Stimulated activated CD8-positive, alpha-beta memory T cell treated with anti-CD3 and anti-CD28 coated beads, Interleukin-2, amount 100 ng/mL, for 48 hours (primary cell): ENCODE data around the gene THRB.

Experiments
- DNase-seq, 2 donors: peaks; one replicate each; pipeline ENCODE4 v3.0.0-alpha.2; 2020; ENCODE audit warnings: low read depth in 2 of 2

Gene THRB

DNA sequence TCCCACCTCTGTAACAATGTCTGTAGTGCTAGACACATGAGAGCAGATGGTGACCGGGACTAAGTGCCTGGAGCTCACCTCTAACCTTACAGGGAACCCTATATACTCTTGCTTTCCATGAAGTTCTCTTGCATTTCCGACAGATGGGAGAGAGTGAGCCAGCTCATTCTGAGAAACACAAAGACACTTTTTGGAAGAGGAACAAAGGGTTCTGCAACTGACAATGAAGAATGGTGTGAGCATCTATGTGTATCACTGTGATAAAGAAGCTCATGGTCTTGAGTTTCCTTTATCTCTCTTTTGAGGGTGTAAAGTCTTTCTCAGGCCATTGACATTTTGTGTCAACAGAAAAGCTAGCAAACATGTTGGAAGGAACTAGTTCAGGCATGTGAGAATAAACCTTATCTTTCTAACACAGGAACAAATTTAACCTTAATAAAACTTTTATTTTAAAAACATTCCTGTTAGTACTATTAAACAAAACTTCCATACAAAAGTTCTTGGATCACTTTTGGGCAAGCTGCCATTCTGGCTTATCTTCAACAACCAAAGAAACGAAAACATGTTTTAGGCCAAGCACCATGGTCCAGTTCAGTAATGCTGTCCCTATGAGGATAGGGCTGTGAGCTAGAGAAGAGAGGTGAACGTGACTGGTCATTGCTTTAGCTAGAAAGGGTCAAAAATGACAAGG lies 142.7 kb downstream of the THRB start:
- DNase-seq, result no peak

GRCh38 chr3:24349367-24350019 lies 145.2 kb downstream of the THRB start:
- DNase-seq, result no peak

- no peak for DNase-seq
Measured at GRCh38 chr3:24348348-24348747, 146.3 kb downstream of the THRB start.

GRCh38 chr3:24344784-24345439 lies 149.7 kb downstream of the THRB start:
- no peak for DNase-seq

DNA sequence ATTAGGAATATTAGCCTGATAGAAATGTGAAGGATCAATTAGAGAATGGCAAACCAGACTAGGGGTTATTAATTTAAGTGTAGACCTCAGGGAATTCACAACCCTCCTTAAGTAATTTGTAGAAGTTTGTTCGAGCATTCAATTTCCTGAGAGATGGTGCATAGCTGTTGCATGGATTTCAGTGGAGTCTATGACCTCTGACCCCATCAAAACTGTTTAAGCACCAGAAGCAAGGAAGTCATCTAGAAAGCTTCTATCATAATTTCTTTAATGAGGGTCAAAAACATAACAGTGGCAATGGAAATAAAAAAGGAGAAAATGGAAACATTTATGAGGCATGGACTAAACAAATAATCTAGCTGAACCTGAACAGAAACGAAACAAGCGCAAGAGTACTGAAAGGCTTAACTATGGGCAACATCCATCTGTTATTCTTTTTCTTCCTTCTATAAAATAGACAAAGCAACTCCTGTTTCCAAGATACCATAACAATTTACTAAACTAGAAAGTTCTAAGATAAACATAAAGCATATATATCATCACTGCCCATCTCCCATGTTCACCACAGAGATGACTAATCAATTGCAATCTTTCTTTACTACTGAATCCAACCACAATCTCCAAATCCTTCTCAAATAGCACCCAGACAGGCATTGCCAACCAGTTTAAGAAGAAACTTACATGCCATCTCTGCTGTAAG lies 151.4 kb downstream of the THRB start:
- no peak for DNase-seq

DNA sequence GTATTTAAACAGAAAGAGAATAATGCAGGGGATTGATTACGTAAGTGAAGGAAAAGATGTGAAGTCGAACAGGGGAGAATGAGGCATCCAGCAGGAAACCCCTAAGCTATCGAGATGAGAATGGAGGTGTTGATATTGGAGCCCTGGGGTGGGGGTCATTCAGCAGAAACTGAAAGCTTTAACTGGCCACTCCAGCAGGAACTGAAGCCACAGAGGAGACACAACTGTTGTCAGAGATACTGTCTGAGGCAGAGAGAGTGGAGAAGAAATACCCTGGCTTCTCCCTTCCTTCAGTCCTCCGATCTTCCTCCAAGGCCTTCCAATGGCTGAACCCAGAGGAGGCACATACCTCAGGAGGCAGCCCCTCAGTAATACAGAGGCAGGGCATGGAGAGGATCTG lies 152.4 kb downstream of the THRB start:
- DNase-seq, result no peak

- DNase-seq, result no peak
Measured at GRCh38 chr3:24341668-24342067, 153.0 kb downstream of the THRB start.

DNA sequence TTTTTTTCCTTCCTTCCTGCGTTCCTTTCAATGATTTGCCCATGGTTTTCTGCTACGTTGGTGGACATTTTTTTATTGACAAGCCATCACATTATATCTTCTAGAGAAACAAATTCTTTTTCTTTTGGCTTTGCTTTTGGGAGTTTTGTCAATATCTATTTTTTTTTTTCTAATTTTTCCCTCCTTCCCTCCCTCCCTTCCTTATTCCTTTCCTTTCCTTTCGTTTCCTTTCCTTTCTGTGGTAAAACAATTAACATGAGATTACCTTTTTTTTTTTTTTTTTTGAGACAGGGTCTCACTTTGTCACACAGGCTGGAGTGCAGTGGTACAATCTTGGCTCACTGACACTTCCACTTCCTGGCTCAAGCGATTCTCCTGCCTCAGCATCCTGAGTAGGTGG lies 153.7 kb downstream of the THRB start:
- no peak for DNase-seq

- DNase-seq, result no peak
Measured at GRCh38 chr3:24340161-24340560, 154.5 kb downstream of the THRB start.

GRCh38 chr3:24339266-24339825 lies 155.3 kb downstream of the THRB start:
- DNase-seq, result no peak

GRCh38 chr3:24338409-24339130 lies 156.1 kb downstream of the THRB start:
- DNase-seq, result no peak

DNA sequence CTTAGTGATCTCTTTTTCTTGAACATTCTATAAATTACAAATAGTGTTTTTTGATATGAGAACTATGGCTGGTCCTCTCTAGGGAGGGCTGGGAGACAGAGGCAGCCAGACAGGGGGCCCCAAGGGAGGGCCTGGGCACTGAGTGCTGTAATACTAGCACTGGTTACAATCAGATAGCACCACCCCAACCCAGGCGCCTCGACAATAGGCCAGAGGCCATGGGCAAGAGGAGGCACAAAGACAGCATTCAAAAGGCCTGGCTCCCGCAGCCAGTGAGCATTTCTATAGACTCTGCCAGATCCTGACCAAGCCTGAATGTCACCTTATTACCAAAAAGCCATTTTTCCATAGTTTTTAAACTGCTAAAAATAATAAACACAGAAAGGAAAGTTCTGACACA lies 158.5 kb downstream of the THRB start:
- no peak for DNase-seq

- no peak for DNase-seq
Measured at GRCh38 chr3:24332092-24332491, 162.6 kb downstream of the THRB start.

DNA sequence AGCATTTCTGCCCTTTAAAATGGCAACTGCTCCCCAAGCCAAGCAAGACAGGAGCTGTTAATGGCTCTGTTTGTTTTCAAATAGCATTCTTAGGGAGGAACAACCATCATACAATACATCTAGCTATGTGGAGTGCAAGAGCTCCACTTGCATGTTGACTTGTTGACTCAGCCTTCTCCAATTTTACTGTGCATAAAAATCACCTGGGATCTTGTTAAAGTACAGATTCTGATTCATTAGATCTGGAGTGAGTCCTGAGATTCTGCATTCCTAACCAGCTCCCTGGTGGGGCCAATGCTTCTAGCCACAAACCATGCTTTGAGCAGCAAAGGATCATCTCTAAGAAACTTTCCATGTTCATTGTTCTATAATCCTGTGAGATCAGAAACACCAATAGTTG lies 171.4 kb downstream of the THRB start:
- DNase-seq, result no peak

DNA sequence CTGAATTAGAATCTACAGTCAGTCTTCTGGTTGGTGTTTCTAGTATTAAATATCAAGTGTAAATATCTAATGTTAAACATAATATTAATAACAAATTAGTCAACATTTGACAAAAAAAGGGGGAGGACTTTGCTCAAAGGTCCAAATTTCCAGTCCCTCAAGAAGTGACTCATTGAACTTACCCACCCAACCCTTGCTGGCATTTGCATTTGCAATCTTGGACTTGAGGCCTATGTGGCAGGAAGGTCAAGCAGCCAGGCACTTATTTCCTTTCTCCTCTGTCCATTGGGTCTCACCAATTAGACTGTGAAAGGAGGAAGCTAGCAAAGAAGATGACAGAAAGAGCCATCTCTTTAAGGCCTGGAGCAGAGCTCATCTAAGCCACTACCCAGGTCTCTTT lies 174.0 kb downstream of the THRB start:
- no peak for DNase-seq

DNA sequence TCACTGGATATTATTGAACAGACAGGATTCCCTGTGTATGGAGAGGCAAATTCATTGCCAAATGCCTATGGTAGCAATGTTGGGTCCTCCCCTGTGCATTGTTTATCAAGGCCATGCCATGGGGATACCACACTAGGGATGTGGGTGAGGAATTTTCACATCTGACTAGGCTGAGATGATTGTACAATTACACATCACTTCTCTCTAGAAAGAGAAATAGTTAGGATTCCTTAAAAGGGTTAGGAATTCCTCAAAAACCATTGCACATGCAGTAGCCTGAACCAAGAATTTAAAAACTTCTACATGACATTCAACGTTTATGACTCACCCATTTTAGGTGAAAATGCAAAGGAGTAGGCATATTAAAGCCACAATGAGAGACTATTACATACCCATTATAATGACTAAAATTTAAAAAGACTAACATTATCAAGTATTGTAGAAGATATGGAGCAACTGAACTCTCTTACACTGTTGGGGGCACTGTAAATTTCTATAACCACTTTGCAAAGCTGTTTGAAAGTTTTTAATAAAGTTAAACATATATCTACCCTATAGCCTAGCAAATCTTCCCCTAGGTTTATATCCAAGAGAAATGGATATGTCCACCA lies 175.9 kb downstream of the THRB start:
- DNase-seq, result no peak

- DNase-seq, result no peak
Measured at GRCh38 chr3:24316887-24317383, 177.7 kb downstream of the THRB start.

- no peak for DNase-seq
Measured at GRCh38 chr3:24315971-24316370, 178.7 kb downstream of the THRB start.

- DNase-seq, result no peak
Measured at GRCh38 chr3:24315356-24315755, 179.3 kb downstream of the THRB start.

GRCh38 chr3:24311881-24312280 lies 182.8 kb downstream of the THRB start:
- DNase-seq, result no peak

- DNase-seq, result no peak
Measured at GRCh38 chr3:24310887-24311286, 183.8 kb downstream of the THRB start.
